Loucy (cell line): ENCODE data around the gene SUSD6.

Experiments used
- H2AFZ ChIP-seq: fragments of 200-600 bp; sonication (generic); 2 replicates; pipeline ENCODE4 v1.6.0; 2016; ENCODE audit warnings: antibody characterized with exemption, mild to moderate bottlenecking, low read length, moderate library complexity
- H3F3A ChIP-seq: fragments of 200-600 bp; 2 replicates; pipeline ENCODE4 v1.6.0; 2016; ENCODE audit warnings: antibody characterized with exemption, low read depth, mild to moderate bottlenecking
- H3K27me3 ChIP-seq: fragments of 200-600 bp; sonication (generic); 2 replicates; pipeline ENCODE4 v1.6.1; 2014; ENCODE audit warnings: low read length, mild to moderate bottlenecking; ENCODE audit not compliant: insufficient read depth, poor library complexity, severe bottlenecking
- H3K36me3 ChIP-seq: fragments of 200-600 bp; sonication (generic); 2 replicates; pipeline ENCODE4 v1.6.1; 2016; ENCODE audit warnings: low read length; ENCODE audit not compliant: insufficient read depth
- H3K4me1 ChIP-seq: fragments of 200-600 bp; sonication (generic); 2 replicates; pipeline ENCODE4 v1.5.1; 2014; ENCODE audit warnings: low read length, mild to moderate bottlenecking; ENCODE audit not compliant: insufficient read depth, poor library complexity, severe bottlenecking
- H3K4me2 ChIP-seq: fragments of 200-600 bp; sonication (generic); 2 replicates; pipeline ENCODE4 v1.6.0; 2014; ENCODE audit warnings: antibody characterized with exemption, low read length, low read depth, mild to moderate bottlenecking; ENCODE audit not compliant: poor library complexity, severe bottlenecking
- H3K4me3 ChIP-seq: fragments of 200-600 bp; sonication (generic); 2 replicates; pipeline ENCODE4 v1.5.1; 2014; ENCODE audit warnings: low read length, mild to moderate bottlenecking, mixed read lengths; ENCODE audit not compliant: poor library complexity, severe bottlenecking
- H3K79me2 ChIP-seq: fragments of 200-600 bp; sonication (generic); 2 replicates; pipeline ENCODE4 v1.6.1; 2014; ENCODE audit warnings: low read length; ENCODE audit not compliant: insufficient read depth
- H3K9ac ChIP-seq: fragments of 200-600 bp; sonication (generic); 2 replicates; pipeline ENCODE4 v1.6.0; 2014; ENCODE audit warnings: mild to moderate bottlenecking, low read depth, low read length, moderate library complexity; ENCODE audit not compliant: poor library complexity, severe bottlenecking
- H3K9me2 ChIP-seq: fragments of 200-600 bp; sonication (generic); replicated peaks from 2 replicates; pipeline ENCODE4 v1.6.1; 2016; ENCODE audit warnings: low read depth, low read length, mixed read lengths
- H3K9me3 ChIP-seq: fragments of 200-600 bp; sonication (generic); 2 replicates; pipeline ENCODE4 v1.6.1; 2014; ENCODE audit warnings: mild to moderate bottlenecking, antibody characterized with exemption, low read length, low read depth; ENCODE audit not compliant: insufficient read depth
- H4K20me1 ChIP-seq: fragments of 200-600 bp; sonication (generic); 2 replicates; pipeline ENCODE4 v1.6.0; 2014; ENCODE audit warnings: antibody characterized with exemption, low read length, mild to moderate bottlenecking; ENCODE audit not compliant: insufficient read depth, poor library complexity, severe bottlenecking
- EZH2phosphoT487 ChIP-seq: fragments of 200-600 bp; IDR thresholded peaks from 2 replicates; pipeline ENCODE4 v1.6.1; 2018; ENCODE audit warnings: antibody characterized with exemption, mild to moderate bottlenecking, moderate library complexity, borderline replicate concordance
- TF ChIP-seq, protein P1 (sequence below): fragments of 200-600 bp; sonication (generic); conservative IDR thresholded peaks from 2 replicates; pipeline ENCODE4 v1.5.1; 2014; ENCODE audit warnings: mild to moderate bottlenecking, antibody characterized with exemption, low read length

SUSD6 gene

DNA sequence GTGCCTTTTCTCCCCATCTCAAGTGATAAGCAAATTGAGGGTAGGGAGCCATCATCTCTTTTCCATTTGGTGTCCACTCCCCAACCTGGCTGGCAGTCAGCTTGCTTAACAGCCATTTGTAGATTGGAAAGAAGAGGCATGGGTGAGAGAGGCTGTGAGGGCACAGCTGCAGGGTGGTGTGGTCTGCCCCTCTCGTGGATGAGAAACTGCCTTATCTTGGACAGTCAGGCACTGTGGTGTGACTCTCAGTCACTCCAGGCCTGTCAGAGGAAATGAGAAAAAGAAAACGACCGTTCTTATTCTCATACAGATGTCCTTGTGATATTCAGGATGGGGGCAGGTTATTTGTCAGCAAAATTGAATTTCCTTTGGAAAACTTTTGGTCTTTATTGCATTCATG is 90.5 kb downstream of the SUSD6 start:
- H3K9me3 ChIP-seq = no peaks in the 10 kb centered on the region
- H3K9ac ChIP-seq = peak overlapping the region; percentile 76
- TF ChIP-seq, protein P1, sequence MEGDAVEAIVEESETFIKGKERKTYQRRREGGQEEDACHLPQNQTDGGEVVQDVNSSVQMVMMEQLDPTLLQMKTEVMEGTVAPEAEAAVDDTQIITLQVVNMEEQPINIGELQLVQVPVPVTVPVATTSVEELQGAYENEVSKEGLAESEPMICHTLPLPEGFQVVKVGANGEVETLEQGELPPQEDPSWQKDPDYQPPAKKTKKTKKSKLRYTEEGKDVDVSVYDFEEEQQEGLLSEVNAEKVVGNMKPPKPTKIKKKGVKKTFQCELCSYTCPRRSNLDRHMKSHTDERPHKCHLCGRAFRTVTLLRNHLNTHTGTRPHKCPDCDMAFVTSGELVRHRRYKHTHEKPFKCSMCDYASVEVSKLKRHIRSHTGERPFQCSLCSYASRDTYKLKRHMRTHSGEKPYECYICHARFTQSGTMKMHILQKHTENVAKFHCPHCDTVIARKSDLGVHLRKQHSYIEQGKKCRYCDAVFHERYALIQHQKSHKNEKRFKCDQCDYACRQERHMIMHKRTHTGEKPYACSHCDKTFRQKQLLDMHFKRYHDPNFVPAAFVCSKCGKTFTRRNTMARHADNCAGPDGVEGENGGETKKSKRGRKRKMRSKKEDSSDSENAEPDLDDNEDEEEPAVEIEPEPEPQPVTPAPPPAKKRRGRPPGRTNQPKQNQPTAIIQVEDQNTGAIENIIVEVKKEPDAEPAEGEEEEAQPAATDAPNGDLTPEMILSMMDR = no peak
- TF ChIP-seq EZH2phosphoT487 = no peak
- no peak overlapping the region for H2AFZ ChIP-seq
- no peaks in the 10 kb centered on the region for H3K27me3 ChIP-seq
- H3F3A ChIP-seq = peaks cover 5% of the 10 kb centered on the region; the same call in 1 of the 2 replicates
- no peaks in the 10 kb centered on the region for H3K9me2 ChIP-seq
- peaks cover 23% of the 10 kb centered on the region; the same call in 1 of the 2 replicates for H3K36me3 ChIP-seq
- peak overlapping the region; percentile 73 for H3K4me2 ChIP-seq
- peak overlapping the region; percentile 47 for H3K4me3 ChIP-seq
- H3K4me1 ChIP-seq = peaks cover 76% of the 10 kb centered on the region
- H3K79me2 ChIP-seq = peaks cover 73% of the 10 kb centered on the region
- H4K20me1 ChIP-seq = no peaks in the 10 kb centered on the region

GRCh38 chr14:69703047-69704039 is 91.9 kb downstream of the SUSD6 start:
- Histone ChIP-seq H3K27me3 (no peaks in the 10 kb centered on the region), H2AFZ (no peak overlapping the region), H3K4me1 (peaks cover 67% of the 10 kb centered on the region), H3K4me2 (peak overlapping the region; percentile 73), H3K9me2 (no peaks in the 10 kb centered on the region), H3K4me3 (peak overlapping the region; percentile 47), H4K20me1 (no peaks in the 10 kb centered on the region), H3K79me2 (peaks cover 58% of the 10 kb centered on the region), H3K36me3 (peaks cover 34% of the 10 kb centered on the region; the same call in 1 of the 2 replicates), H3F3A (peaks cover 5% of the 10 kb centered on the region; the same call in 1 of the 2 replicates), H3K9me3 (no peaks in the 10 kb centered on the region), H3K9ac (peak overlapping the region; percentile 76)
- TF ChIP-seq EZH2phosphoT487 = no peak
- TF ChIP-seq, protein P1 = no peak

DNA sequence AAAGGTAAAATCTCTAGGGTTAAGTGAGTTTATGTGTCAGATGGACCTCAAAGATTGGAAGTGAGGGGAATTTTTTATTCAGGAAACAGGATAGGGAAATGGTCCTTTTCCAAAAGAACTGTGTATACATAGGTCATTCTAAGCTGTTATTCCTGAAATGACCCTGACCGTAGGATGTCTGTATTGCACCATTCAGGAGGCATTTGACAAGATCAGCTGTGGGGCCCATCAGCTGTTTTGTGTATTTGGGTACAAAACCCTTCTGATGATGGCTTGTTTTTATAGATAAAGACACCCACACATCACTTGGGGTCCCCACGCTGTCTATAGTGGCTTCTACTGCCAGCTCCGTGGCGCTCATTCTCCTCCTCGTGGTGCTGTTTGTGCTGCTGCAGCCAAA is 92.9 kb downstream of the SUSD6 start:
- peaks cover 48% of the 10 kb centered on the region for H3K79me2 ChIP-seq

More for the DNA sequence above, 92.9 kb downstream of the SUSD6 start:
- H3K4me1 ChIP-seq = peaks cover 67% of the 10 kb centered on the region
- H4K20me1 ChIP-seq = no peaks in the 10 kb centered on the region
- peaks cover 44% of the 10 kb centered on the region; the same call in 1 of the 2 replicates for H3K36me3 ChIP-seq
- no peaks in the 10 kb centered on the region for H3K9me3 ChIP-seq
- H3F3A ChIP-seq = peaks cover 5% of the 10 kb centered on the region; the same call in 1 of the 2 replicates
- no peak overlapping the region for H3K4me2 ChIP-seq
- TF ChIP-seq, protein P1 = no peak
- TF ChIP-seq EZH2phosphoT487 = no peak
- no peaks in the 10 kb centered on the region for H3K27me3 ChIP-seq
- no peak overlapping the region for H3K4me3 ChIP-seq
- no peak overlapping the region for H2AFZ ChIP-seq
- peak overlapping the region; percentile 33 for H3K9ac ChIP-seq
- H3K9me2 ChIP-seq = no peaks in the 10 kb centered on the region
